Tibial artery (tissue), 4 donors: ENCODE data around the gene SSR1.
"Not testable (repeated sequence)": the region's sequence is repeated elsewhere in the genome, so short reads cannot be mapped to it uniquely, and the experiment has no call there.

Source experiments
- DNase-seq, 2 donors: peaks; one replicate each; pipeline ENCODE4 v3.0.0-alpha.2; 2019
- H3K27ac ChIP-seq, 2 donors: fragments of 200-600 bp; sonication (generic) in 1 of 2; 1 replicate in 1 of 2; 2 replicates in 1 of 2; pipeline ENCODE4 v1.5.1; 2018 to 2019; ENCODE audit warnings: mild to moderate bottlenecking in 1 of 2
- H3K27me3 ChIP-seq, 2 donors: fragments of 200-600 bp; sonication (generic) in 1 of 2; one replicate each; pipeline versions ENCODE4 v1.5.1 to v1.6.0; 2016 to 2019
- H3K36me3 ChIP-seq, 3 donors: fragments of 200-600 bp; sonication (generic) in 2 of 3; one replicate each; pipeline ENCODE4 v1.5.1; 2016 to 2019; ENCODE audit warnings: mild to moderate bottlenecking in 2 of 3
- H3K4me1 ChIP-seq, 4 donors: fragments of 200-600 bp; sonication (generic) in 2 of 4; 1 replicate in 3 of 4; 2 replicates in 1 of 4; pipeline ENCODE4 v1.5.1; 2016 to 2019
- H3K4me3 ChIP-seq, 2 donors: fragments of 200-600 bp; sonication (generic) in 1 of 2; 1 replicate in 1 of 2; 2 replicates in 1 of 2; pipeline ENCODE4 v1.5.1; 2018 to 2019; ENCODE audit warnings: mild to moderate bottlenecking in 2 of 2
- H3K9me3 ChIP-seq, 3 donors: fragments of 200-600 bp; sonication (generic) in 1 of 3; one replicate each; pipeline ENCODE4 v1.5.1; 2016 to 2019
- CTCF ChIP-seq, 2 experiments: fragments of 200-600 bp in 1 of 2; fragments of 450-650 bp in 1 of 2; IDR thresholded peaks; one replicate each; pipeline ENCODE4 v1.5.1; 2017 to 2019; ENCODE audit warnings: antibody characterized with exemption in 2 of 2, mild to moderate bottlenecking in 1 of 2, moderate library complexity in 1 of 2
- intact Hi-C: fragments of 100-400 bp; cut with DNase I; formaldehyde crosslinking; loops from one replicate; pipeline ENCODE4 v1.15.0; 2023; ENCODE audit warnings: low total_unique reads

The SSR1 gene

GRCh38 chr6:7312616-7313504, at the start of gene SSR1:
Gene SSR1 (minus strand): TSS chr6:7313199. CDS start chr6:7313120, 79 bp downstream.
- no peaks in the 10 kb centered on the region for H3K9me3 ChIP-seq
- peaks cover 0 to 17% (median 11%) of the 10 kb centered on the region in 3 donors for H3K36me3 ChIP-seq
- peaks cover 0 to 35% (median 16%) of the 10 kb centered on the region in 4 donors for H3K4me1 ChIP-seq
- peak within 1 kb of the TSS; percentile 97 to 98 for H3K4me3 ChIP-seq
- peak; percentile 96 to 98 for DNase-seq
- intact Hi-C loops, result loop anchor here (5.0 kb wide), 1 partner anchor 79 kb away; no protein-coding TSS in a partner anchor
- H3K27me3 ChIP-seq, result no peaks in the 10 kb centered on the region
- TF ChIP-seq CTCF (IDR thresholded peaks at IDR 0.05), result peak in 1 of 2 experiments; percentile 2
- H3K27ac ChIP-seq, result peak within 1 kb of the TSS; percentile 93 to 98

GRCh38 chr6:7351916-7352315, 38.9 kb upstream of the SSR1 start:
- H3K27me3 ChIP-seq, DNase-seq, H3K4me1 ChIP-seq, H3K27ac ChIP-seq, intact Hi-C loops, H3K9me3 ChIP-seq, H3K36me3 ChIP-seq, H3K4me3 ChIP-seq: not testable (repeated sequence)

- H3K36me3 ChIP-seq, intact Hi-C loops, H3K27ac ChIP-seq, H3K9me3 ChIP-seq, H3K27me3 ChIP-seq, DNase-seq, H3K4me1 ChIP-seq, H3K4me3 ChIP-seq: not testable (repeated sequence)
Observed at GRCh38 chr6:7350591-7350990, 37.6 kb upstream of the SSR1 start.

GRCh38 chr6:7347551-7347997, 34.6 kb upstream of the SSR1 start:
- H3K27ac ChIP-seq, H3K36me3 ChIP-seq, H3K27me3 ChIP-seq, H3K9me3 ChIP-seq, H3K4me3 ChIP-seq, DNase-seq, H3K4me1 ChIP-seq, intact Hi-C loops: not testable (repeated sequence)

GRCh38 chr6:7344773-7345450, 31.9 kb upstream of the SSR1 start:
- intact Hi-C loops, result not testable (repeated sequence)

GRCh38 chr6:7343546-7344475, 30.8 kb upstream of the SSR1 start:
- no peak for TF ChIP-seq CTCF (IDR thresholded peaks at IDR 0.05)
- H3K9me3 ChIP-seq, result no peaks in the 10 kb centered on the region

More at GRCh38 chr6:7344773-7345450, 31.9 kb upstream of the SSR1 start:
- H3K4me3 ChIP-seq, DNase-seq, H3K27ac ChIP-seq, H3K4me1 ChIP-seq, H3K36me3 ChIP-seq, H3K9me3 ChIP-seq: not testable (repeated sequence)
- H3K27me3 ChIP-seq, result peaks cover 0 to 19% of the 10 kb centered on the region in 2 donors

More at GRCh38 chr6:7343546-7344475, 30.8 kb upstream of the SSR1 start:
- H3K36me3 ChIP-seq, result no peaks in the 10 kb centered on the region
- no peak overlapping the region for H3K4me3 ChIP-seq
- H3K27ac ChIP-seq, result no peak overlapping the region
- intact Hi-C loops, result no loop called here
- DNase-seq, result no peak
- peaks cover 0 to 19% of the 10 kb centered on the region in 2 donors for H3K27me3 ChIP-seq
- H3K4me1 ChIP-seq, result no peaks in the 10 kb centered on the region
